ENCODE data around the gene ARSK.

The ARSK gene

DNA sequence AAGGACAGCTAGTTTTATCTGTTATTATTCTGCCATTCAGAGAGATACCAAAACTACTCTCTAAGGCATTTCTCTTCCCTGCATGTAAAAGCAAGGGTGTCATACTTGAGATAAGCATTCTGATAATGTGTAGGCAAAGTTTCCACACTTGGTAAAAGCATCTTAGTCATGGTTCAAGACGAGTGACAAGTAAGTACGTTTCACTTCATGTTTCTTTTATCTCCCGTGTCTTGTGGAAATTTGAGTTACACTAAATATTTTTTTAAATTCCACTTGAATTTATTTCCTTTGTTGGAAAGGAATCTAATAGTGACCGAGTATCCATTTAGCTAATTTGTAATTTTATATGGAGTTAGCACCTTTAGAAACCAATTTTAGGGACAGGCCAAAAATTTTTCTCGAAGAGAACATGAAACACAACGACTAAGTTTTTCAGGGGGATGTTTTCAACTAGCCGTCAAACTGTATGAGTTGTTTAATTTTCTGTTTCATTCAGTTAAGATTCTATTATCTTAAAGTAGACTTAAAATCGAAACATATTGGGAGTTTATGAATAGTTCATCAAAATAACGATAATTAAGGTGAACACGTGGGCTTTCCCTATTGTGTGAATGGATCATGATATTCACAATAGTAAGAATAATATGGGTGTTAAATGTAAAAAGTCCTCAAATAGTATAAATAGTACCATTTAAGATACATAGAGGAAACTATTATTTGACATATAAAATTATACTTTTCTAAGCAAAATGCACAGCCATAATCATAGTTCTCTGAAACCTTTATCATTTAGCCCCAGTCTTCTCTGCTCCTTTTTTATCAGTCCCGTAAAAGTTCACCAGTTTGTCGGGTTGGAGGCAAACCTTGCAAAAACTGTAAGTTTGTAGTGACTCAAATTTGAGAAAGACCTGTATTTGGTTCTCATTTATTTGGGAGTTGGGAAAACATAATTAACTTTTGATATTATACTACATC, 93.3 kb downstream of the ARSK start:
- DNase-seq (ENCODE audit: low spot score): peak; percentile 93

DNA sequence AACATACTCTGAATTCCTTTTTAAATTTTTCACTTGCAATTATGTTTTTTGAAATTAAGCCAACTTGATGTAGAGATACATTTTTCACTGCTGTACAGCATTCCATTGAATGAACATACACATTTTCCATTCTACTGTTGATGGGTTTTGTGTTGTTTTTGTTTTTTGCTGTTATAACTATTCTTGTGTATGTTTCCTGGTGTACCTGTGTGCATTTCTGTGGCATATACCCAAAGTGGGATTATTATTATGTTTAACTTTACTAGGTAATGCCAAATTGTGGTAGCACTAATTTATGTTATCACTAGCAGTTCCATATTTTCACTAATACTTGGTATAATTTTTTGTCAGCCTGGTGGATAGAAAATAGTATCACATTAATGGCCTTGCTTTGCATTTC, 94.4 kb downstream of the ARSK start:
- DNase-seq (ENCODE audit: low spot score): peak; percentile 51

DNA sequence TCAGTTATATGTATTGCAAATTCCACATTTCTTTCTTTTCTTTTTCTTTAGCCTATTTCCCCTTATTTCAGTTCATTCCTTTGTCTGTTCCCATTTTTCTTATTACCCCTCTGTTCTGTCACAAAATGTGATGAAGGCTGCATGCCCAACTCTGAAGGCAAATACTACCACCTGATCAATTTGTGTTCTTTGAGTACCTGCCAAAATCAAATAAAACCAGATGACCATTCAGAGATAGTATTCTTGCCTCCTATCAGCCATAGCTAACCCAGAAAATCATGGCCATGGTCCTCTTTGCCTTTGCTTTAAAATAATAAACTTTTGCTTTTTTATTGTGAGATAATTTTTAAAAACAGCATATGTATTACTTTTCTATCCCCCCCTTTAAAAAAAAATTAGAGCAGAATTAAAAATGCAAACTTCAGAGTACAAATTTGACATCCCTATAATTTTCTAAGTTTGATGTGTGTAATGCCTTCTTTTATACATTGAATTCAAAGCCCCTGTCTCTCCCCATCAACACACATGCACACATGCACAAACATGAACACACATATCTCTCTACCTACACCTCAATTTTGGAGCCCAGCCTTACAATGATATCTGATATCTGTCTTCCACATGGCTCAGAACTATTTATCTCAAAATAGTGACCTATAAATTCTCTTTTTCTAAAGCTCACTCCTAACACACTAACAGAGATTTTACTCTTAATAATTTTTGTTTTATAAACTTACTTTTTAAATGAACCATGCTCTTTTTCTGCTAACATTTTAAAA, 95.1 kb downstream of the ARSK start:
- DNase-seq (ENCODE audit: low spot score): peak; percentile 50

DNA sequence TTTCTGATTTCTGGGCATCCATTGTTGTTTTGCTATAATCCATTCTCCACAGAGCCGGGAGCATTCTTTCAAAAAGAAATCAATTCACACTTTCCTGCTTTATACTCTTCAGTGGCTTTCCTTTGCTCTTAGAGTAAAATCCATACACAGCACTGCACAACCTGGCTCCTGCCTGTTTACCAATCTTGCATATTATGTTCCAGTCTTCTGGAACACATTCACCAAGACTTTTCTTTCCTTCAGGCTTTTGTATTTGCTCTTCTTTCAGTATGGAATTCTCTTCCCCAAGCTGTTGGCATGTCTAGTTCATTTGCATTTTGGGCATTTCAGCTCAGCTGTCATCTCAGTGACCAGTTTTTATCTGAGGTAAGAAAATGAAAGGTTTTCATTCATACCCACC, 97.9 kb downstream of the ARSK start:
- no peak for DNase-seq (ENCODE audit: low spot score)

DNA sequence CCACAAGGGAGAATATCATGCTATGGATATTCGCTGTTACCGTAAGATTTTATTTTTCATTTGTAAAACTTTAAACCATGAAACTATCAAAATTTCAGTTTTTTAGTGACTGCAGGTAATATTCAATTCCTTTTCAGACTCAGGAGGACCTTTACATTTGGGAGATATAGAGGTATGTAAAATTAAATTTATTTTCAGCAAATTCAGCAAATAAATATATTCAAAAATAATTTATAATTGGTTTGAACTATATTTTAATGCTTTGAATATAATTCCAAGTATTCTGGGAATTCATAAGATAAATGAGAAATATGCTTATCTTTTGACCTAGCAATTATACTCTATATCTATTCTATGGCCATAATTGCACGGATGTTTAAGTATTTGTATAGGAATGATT, 99.3 kb downstream of the ARSK start:
- DNase-seq (ENCODE audit: low spot score): no peak

All from hematopoietic multipotent progenitor cell treated with erythropoietin and hydrocortisone succinate and interleukin-3 and kit ligand, for 15 days (in vitro differentiated cells).